Neural progenitor cell (in vitro differentiated cells): ENCODE measurements around the gene ANKRD39. TPM values are rescaled to one million over a fixed set of nuclear protein-coding genes. Genes with fewer than 3 reads are reported as not detected.
A peak's percentile ranks its signal among the peaks of the same experiment; 100 is the strongest.

Source experiments
- DNase-seq: peaks from one replicate; pipeline ENCODE4 v3.0.0-alpha.2; 2016; ENCODE audit warnings: low spot score
- H2AFZ ChIP-seq: fragments of 200-600 bp; sonication (generic); replicated peaks from 2 replicates; pipeline ENCODE4 v1.6.1; 2016; ENCODE audit warnings: antibody characterized with exemption
- H3F3A ChIP-seq: fragments of 200-600 bp; sonication (generic); 2 replicates; pipeline ENCODE4 v1.6.1; 2016; ENCODE audit warnings: antibody characterized with exemption, low read depth
- H3K27ac ChIP-seq: fragments of 200-600 bp; sonication (generic); 2 replicates; pipeline ENCODE4 v1.5.1; 2016; ENCODE audit warnings: mild to moderate bottlenecking
- H3K27me3 ChIP-seq: fragments of 200-600 bp; sonication (generic); 2 replicates; pipeline ENCODE4 v1.6.1; 2016; ENCODE audit warnings: mild to moderate bottlenecking, moderate library complexity
- H3K36me3 ChIP-seq: fragments of 200-600 bp; sonication (generic); 2 replicates; pipeline ENCODE4 v1.5.1; 2016
- H3K4me1 ChIP-seq: fragments of 200-600 bp; sonication (generic); 2 replicates; pipeline ENCODE4 v1.6.1; 2016; ENCODE audit warnings: mixed run types
- H3K4me2 ChIP-seq: fragments of 200-600 bp; sonication (generic); 2 replicates; pipeline ENCODE4 v1.6.1; 2016
- H3K4me3 ChIP-seq: fragments of 200-600 bp; sonication (generic); 2 replicates; pipeline ENCODE4 v1.5.1; 2016
- H3K79me2 ChIP-seq: fragments of 200-600 bp; sonication (generic); 2 replicates; pipeline ENCODE4 v1.6.1; 2016; ENCODE audit warnings: low read depth
- H3K9ac ChIP-seq: fragments of 200-600 bp; sonication (generic); 2 replicates; pipeline ENCODE4 v1.6.1; 2016
- H3K9me3 ChIP-seq: fragments of 200-600 bp; sonication (generic); 2 replicates; pipeline ENCODE4 v1.5.1; 2016; ENCODE audit warnings: low read depth
- H4K20me1 ChIP-seq: fragments of 200-600 bp; sonication (generic); 2 replicates; pipeline ENCODE4 v1.6.1; 2016; ENCODE audit warnings: low read depth
- H3K27ac Mint-ChIP-seq: 3 replicates; pipeline ENCODE4 v1.8.0; 2021; ENCODE audit warnings: mixed read lengths
- H3K27me3 Mint-ChIP-seq: 2 replicates; pipeline ENCODE4 v1.8.0; 2022; ENCODE audit warnings: low read depth, mild to moderate bottlenecking, inconsistent platforms, moderate library complexity, mixed read lengths; ENCODE audit not compliant: insufficient read depth
- H3K36me3 Mint-ChIP-seq: 3 replicates; pipeline ENCODE4 v1.8.0; 2021; ENCODE audit warnings: mixed read lengths
- H3K4me1 Mint-ChIP-seq: 3 replicates; pipeline ENCODE4 v1.8.0; 2021; ENCODE audit warnings: mixed read lengths
- H3K4me3 Mint-ChIP-seq: 3 replicates; pipeline ENCODE4 v1.8.0; 2021; ENCODE audit warnings: mild to moderate bottlenecking, moderate library complexity, mixed read lengths
- H3K9me3 Mint-ChIP-seq: 3 replicates; pipeline ENCODE4 v1.8.0; 2020; ENCODE audit warnings: mixed read lengths
- EZH2 ChIP-seq: fragments of 200-600 bp; sonication (generic); IDR thresholded peaks from 2 replicates; pipeline ENCODE4 v1.6.1; 2017; ENCODE audit warnings: antibody characterized with exemption, mild to moderate bottlenecking, moderate library complexity
- EZH2phosphoT487 ChIP-seq: fragments of 200-600 bp; sonication (generic); IDR thresholded peaks from 2 replicates; pipeline ENCODE4 v1.6.1; 2017; ENCODE audit warnings: antibody characterized with exemption
- total RNA-seq: library from RNA; depleted of rRNA; stranded (reverse); fragments of >200 nt; gene quantifications from 2 replicates; pipeline ENCODE4 v1.2.3, GENCODE V29; 2015; ENCODE audit warnings: low replicate concordance
- TF ChIP-seq, protein P1 (sequence below): fragments of 200-600 bp; sonication (generic); IDR thresholded peaks from 2 replicates; pipeline ENCODE4 v1.5.1; 2017; ENCODE audit warnings: antibody characterized with exemption, mild to moderate bottlenecking

The ANKRD39 gene
- total RNA-seq, 1 donor from 2014 or later: 4.0 TPM

DNA sequence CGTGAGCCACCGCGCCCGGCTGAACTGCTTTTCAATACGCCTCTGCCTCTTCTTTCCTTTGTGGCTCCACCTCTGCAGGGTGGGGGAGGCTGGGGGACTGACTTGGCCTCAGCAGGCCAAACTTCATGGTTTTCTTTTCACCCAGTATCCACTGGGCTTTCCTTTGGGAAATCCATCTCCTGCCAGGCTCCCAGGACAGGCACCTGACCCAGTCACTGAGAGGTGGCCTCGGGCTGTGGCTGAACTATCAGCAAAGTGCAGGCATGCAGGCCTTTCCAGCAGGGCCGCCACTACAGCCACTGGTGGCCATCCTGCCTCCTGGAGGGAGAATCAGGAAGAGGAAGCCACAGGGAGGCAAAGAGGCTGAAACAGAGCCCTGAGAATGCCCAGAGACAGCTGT lies 45.5 kb upstream of the ANKRD39 start:
- Histone ChIP-seq H3K4me1 (peaks cover 22% of the 10 kb centered on the region), H3K79me2 (no peaks in the 10 kb centered on the region), H3K4me2 (no peak overlapping the region), H3K9ac (no peak overlapping the region), H3F3A (peaks cover 38% of the 10 kb centered on the region), H4K20me1 (no peaks in the 10 kb centered on the region), H3K27ac (peak overlapping the region; percentile 46), H3K36me3 (no peaks in the 10 kb centered on the region), H2AFZ (peak overlapping the region; percentile 57), H3K27me3 (no peaks in the 10 kb centered on the region), H3K4me3 (no peak overlapping the region), H3K9me3 (no peaks in the 10 kb centered on the region)
- H3K36me3 Mint-ChIP-seq: no peaks in the 10 kb centered on the region
- TF ChIP-seq EZH2: no peak
- TF ChIP-seq, protein P1, sequence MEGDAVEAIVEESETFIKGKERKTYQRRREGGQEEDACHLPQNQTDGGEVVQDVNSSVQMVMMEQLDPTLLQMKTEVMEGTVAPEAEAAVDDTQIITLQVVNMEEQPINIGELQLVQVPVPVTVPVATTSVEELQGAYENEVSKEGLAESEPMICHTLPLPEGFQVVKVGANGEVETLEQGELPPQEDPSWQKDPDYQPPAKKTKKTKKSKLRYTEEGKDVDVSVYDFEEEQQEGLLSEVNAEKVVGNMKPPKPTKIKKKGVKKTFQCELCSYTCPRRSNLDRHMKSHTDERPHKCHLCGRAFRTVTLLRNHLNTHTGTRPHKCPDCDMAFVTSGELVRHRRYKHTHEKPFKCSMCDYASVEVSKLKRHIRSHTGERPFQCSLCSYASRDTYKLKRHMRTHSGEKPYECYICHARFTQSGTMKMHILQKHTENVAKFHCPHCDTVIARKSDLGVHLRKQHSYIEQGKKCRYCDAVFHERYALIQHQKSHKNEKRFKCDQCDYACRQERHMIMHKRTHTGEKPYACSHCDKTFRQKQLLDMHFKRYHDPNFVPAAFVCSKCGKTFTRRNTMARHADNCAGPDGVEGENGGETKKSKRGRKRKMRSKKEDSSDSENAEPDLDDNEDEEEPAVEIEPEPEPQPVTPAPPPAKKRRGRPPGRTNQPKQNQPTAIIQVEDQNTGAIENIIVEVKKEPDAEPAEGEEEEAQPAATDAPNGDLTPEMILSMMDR: no peak
- TF ChIP-seq EZH2phosphoT487: no peak
- no peak overlapping the region for H3K4me3 Mint-ChIP-seq
- H3K27me3 Mint-ChIP-seq: peaks cover 4% of the 10 kb centered on the region
- H3K9me3 Mint-ChIP-seq: no peaks in the 10 kb centered on the region
- H3K27ac Mint-ChIP-seq: no peak overlapping the region
- H3K4me1 Mint-ChIP-seq: peaks cover 35% of the 10 kb centered on the region
- DNase-seq: no peak

DNA sequence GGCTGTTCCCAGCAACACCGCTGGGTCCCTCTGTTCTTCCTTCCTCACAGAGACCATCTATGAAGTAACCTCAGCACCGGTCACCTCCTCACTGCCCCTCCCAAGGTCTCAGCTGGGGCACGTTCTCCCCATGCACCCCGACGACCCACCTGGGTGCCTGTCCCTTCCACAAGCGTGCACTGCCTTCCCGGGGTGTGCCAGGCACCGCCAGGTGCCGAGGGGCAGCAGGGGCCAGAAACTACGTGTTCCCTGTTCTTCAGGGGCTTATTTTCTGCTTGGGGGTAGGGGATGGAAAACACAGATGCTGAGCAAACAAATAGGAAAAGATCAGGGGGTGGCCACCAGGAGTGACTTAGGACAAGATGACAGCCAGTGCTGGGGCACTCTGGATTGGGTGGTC lies 42.4 kb upstream of the ANKRD39 start:
- H3K36me3 Mint-ChIP-seq: no peaks in the 10 kb centered on the region
- no peak overlapping the region for H3K9ac ChIP-seq
- no peak overlapping the region for H3K4me2 ChIP-seq
- H3K4me3 ChIP-seq: no peak overlapping the region
- peaks cover 11% of the 10 kb centered on the region for H3K4me1 ChIP-seq
- no peaks in the 10 kb centered on the region for H3K9me3 ChIP-seq
- no peak overlapping the region for H3K27ac ChIP-seq
- peaks cover 5% of the 10 kb centered on the region for H3K27me3 Mint-ChIP-seq
- H3K27me3 ChIP-seq: no peaks in the 10 kb centered on the region
- no peak overlapping the region for H3K4me3 Mint-ChIP-seq
- H3K27ac Mint-ChIP-seq: peak overlapping the region; percentile 95
- H3K36me3 ChIP-seq: no peaks in the 10 kb centered on the region
- H2AFZ ChIP-seq: no peak overlapping the region
- peaks cover 14% of the 10 kb centered on the region for H3F3A ChIP-seq
- H3K9me3 Mint-ChIP-seq: no peaks in the 10 kb centered on the region
- no peaks in the 10 kb centered on the region for H4K20me1 ChIP-seq
- no peaks in the 10 kb centered on the region for H3K79me2 ChIP-seq
- DNase-seq: no peak
- peaks cover 29% of the 10 kb centered on the region for H3K4me1 Mint-ChIP-seq
- TF ChIP-seq EZH2phosphoT487 (no peak), EZH2 (no peak)
- TF ChIP-seq, protein P1: no peak

DNA sequence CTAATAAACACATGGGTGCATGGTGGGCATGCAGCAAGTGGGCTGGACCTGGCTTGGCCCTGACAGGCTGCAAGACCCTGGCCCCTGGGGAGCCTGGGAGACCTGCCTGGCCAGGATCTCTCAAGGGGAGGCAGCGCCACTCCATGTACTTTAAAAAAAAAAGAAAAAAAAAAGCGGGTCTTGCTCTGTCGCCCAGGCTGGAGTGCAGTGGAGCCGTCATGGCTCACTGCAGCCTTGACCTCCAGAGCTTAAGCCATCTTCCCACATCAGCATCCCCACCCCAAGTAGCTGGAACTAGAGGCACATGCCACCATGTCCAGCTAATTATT lies 41.6 kb upstream of the ANKRD39 start:
- no peak overlapping the region for H3K4me3 ChIP-seq
- Mint-ChIP-seq H3K4me3 (no peak overlapping the region), H3K4me1 (peaks cover 34% of the 10 kb centered on the region), H3K9me3 (no peaks in the 10 kb centered on the region), H3K36me3 (no peaks in the 10 kb centered on the region), H3K27me3 (peaks cover 5% of the 10 kb centered on the region), H3K27ac (peak overlapping the region; percentile 57)
- no peak overlapping the region for H2AFZ ChIP-seq
- no peak overlapping the region for H3K9ac ChIP-seq
- no peaks in the 10 kb centered on the region for H3K9me3 ChIP-seq
- TF ChIP-seq, protein P1: no peak
- no peak for TF ChIP-seq EZH2phosphoT487
- no peak for TF ChIP-seq EZH2
- no peak for DNase-seq
- no peaks in the 10 kb centered on the region for H3K36me3 ChIP-seq
- no peak overlapping the region for H3K27ac ChIP-seq
- no peaks in the 10 kb centered on the region for H3K27me3 ChIP-seq
- no peaks in the 10 kb centered on the region for H4K20me1 ChIP-seq
- H3K4me2 ChIP-seq: no peak overlapping the region
- peaks cover 13% of the 10 kb centered on the region for H3K4me1 ChIP-seq
- no peaks in the 10 kb centered on the region for H3K79me2 ChIP-seq
- H3F3A ChIP-seq: peaks cover 10% of the 10 kb centered on the region
